ENCODE data around the gene ZNF507. TPM values are rescaled to one million over a fixed set of nuclear protein-coding genes. Genes with fewer than 3 reads are reported as not detected.

The ZNF507 gene
- total RNA-seq, 1 experiment from 2014 or later = 14.6 TPM

- Histone ChIP-seq H3K36me3 (ENCODE audit: insufficient read depth, low read length) (peaks cover 20% of the 10 kb centered on the region), H2AFZ (ENCODE audit: low read length) (no peak overlapping the region), H3K4me3 (ENCODE audit: low read length) (peak overlapping the region; percentile 78), H3K9me2 (replicated peaks; ENCODE audit: insufficient read depth, low read length) (no peaks in the 10 kb centered on the region), H3K79me2 (ENCODE audit: low read length) (peaks cover 46% of the 10 kb centered on the region), H3K4me1 (ENCODE audit: low read length) (peaks cover 26% of the 10 kb centered on the region), H3K27ac (ENCODE audit: low read length) (peak overlapping the region; percentile 69), H3K9me3 (ENCODE audit: low read length) (no peaks in the 10 kb centered on the region), H3K9ac (ENCODE audit: low read length) (peak overlapping the region; percentile 87), H3K27me3 (ENCODE audit: low read length) (no peaks in the 10 kb centered on the region), H4K20me1 (ENCODE audit: insufficient read depth, low read depth, low read length) (0 out of 2 replicates have a peak, but pooled peaks cover 4% of the 10 kb centered on the region), H3K4me2 (ENCODE audit: low read depth, low read length, poor library complexity, severe bottlenecking) (peak overlapping the region; percentile 77)
- no peak for DNase-seq
Observed at GRCh38 chr19:32404213-32404932, 59.0 kb downstream of the ZNF507 start.

GRCh38 chr19:32404933-32405430 lies 59.6 kb downstream of the ZNF507 start:
- H2AFZ ChIP-seq (ENCODE audit: low read length) = no peak overlapping the region
- no peak for DNase-seq
- 0 out of 2 replicates have a peak, but pooled peaks cover 4% of the 10 kb centered on the region for H4K20me1 ChIP-seq (ENCODE audit: insufficient read depth, low read depth, low read length)
- H3K4me2 ChIP-seq (ENCODE audit: low read depth, low read length, poor library complexity, severe bottlenecking) = peak overlapping the region; percentile 77
- H3K36me3 ChIP-seq (ENCODE audit: insufficient read depth, low read length) = peaks cover 26% of the 10 kb centered on the region
- peak overlapping the region; percentile 69 for H3K27ac ChIP-seq (ENCODE audit: low read length)
- no peaks in the 10 kb centered on the region for H3K27me3 ChIP-seq (ENCODE audit: low read length)
- H3K79me2 ChIP-seq (ENCODE audit: low read length) = peaks cover 52% of the 10 kb centered on the region
- peak overlapping the region; percentile 87 for H3K9ac ChIP-seq (ENCODE audit: low read length)
- H3K9me2 ChIP-seq (replicated peaks; ENCODE audit: insufficient read depth, low read length) = no peaks in the 10 kb centered on the region
- peak overlapping the region; percentile 78 for H3K4me3 ChIP-seq (ENCODE audit: low read length)
- peaks cover 26% of the 10 kb centered on the region for H3K4me1 ChIP-seq (ENCODE audit: low read length)
- H3K9me3 ChIP-seq (ENCODE audit: low read length) = no peaks in the 10 kb centered on the region

- peak; percentile 98 for DNase-seq
- no peaks in the 10 kb centered on the region for H3K27me3 ChIP-seq (ENCODE audit: low read length)
- peak within 1 kb of the TSS; percentile 78 for H3K4me3 ChIP-seq (ENCODE audit: low read length)
- H3K9me2 ChIP-seq (replicated peaks; ENCODE audit: insufficient read depth, low read length) = no peaks in the 10 kb centered on the region
- peak within 1 kb of the TSS; percentile 77 for H3K4me2 ChIP-seq (ENCODE audit: low read depth, low read length, poor library complexity, severe bottlenecking)
- H3K9ac ChIP-seq (ENCODE audit: low read length) = peak within 1 kb of the TSS; percentile 87
- H2AFZ ChIP-seq (ENCODE audit: low read length) = no peak within 1 kb of the TSS
- H3K9me3 ChIP-seq (ENCODE audit: low read length) = no peaks in the 10 kb centered on the region
- H3K27ac ChIP-seq (ENCODE audit: low read length) = peak within 1 kb of the TSS; percentile 69
- H3K36me3 ChIP-seq (ENCODE audit: insufficient read depth, low read length) = peaks cover 30% of the 10 kb centered on the region
- peaks cover 26% of the 10 kb centered on the region for H3K4me1 ChIP-seq (ENCODE audit: low read length)
- H3K79me2 ChIP-seq (ENCODE audit: low read length) = peaks cover 52% of the 10 kb centered on the region
- 0 out of 2 replicates have a peak, but pooled peaks cover 4% of the 10 kb centered on the region for H4K20me1 ChIP-seq (ENCODE audit: insufficient read depth, low read depth, low read length)
Observed at GRCh38 chr19:32405431-32406160, 60.2 kb downstream of the ZNF507 start, which contains the start of gene DPY19L3. Gene DPY19L3 (plus strand): TSS chr19:32405770. CDS start chr19:32408254, 2,484 bp downstream.

GRCh38 chr19:32406161-32407003 lies 61.0 kb downstream of the ZNF507 start:
- Histone ChIP-seq H3K4me3 (ENCODE audit: low read length) (peak overlapping the region; percentile 78), H3K9me2 (replicated peaks; ENCODE audit: insufficient read depth, low read length) (no peaks in the 10 kb centered on the region), H3K79me2 (ENCODE audit: low read length) (peaks cover 54% of the 10 kb centered on the region), H3K36me3 (ENCODE audit: insufficient read depth, low read length) (peaks cover 36% of the 10 kb centered on the region), H3K27ac (ENCODE audit: low read length) (no peak overlapping the region), H2AFZ (ENCODE audit: low read length) (no peak overlapping the region), H3K9ac (ENCODE audit: low read length) (peak overlapping the region; percentile 87), H3K4me1 (ENCODE audit: low read length) (peaks cover 26% of the 10 kb centered on the region), H3K4me2 (ENCODE audit: low read depth, low read length, poor library complexity, severe bottlenecking) (peak overlapping the region; percentile 77), H3K27me3 (ENCODE audit: low read length) (no peaks in the 10 kb centered on the region), H4K20me1 (ENCODE audit: insufficient read depth, low read depth, low read length) (0 out of 2 replicates have a peak, but pooled peaks cover 4% of the 10 kb centered on the region), H3K9me3 (ENCODE audit: low read length) (no peaks in the 10 kb centered on the region)
- no peak for DNase-seq

- Histone ChIP-seq H3K4me3 (ENCODE audit: low read length) (peak overlapping the region; percentile 78), H2AFZ (ENCODE audit: low read length) (no peak overlapping the region)
Observed at GRCh38 chr19:32407004-32407992, 61.9 kb downstream of the ZNF507 start.

GRCh38 chr19:32415246-32415645 lies 69.8 kb downstream of the ZNF507 start:
- H3K36me3 ChIP-seq (ENCODE audit: insufficient read depth, low read length) = peaks cover 31% of the 10 kb centered on the region; the same call in 1 of the 2 replicates
- no peaks in the 10 kb centered on the region for H4K20me1 ChIP-seq (ENCODE audit: insufficient read depth, low read depth, low read length)
- H3K27me3 ChIP-seq (ENCODE audit: low read length) = no peaks in the 10 kb centered on the region
- no peak overlapping the region for H2AFZ ChIP-seq (ENCODE audit: low read length)
- no peak for DNase-seq
- H3K4me1 ChIP-seq (ENCODE audit: low read length) = no peaks in the 10 kb centered on the region
- no peaks in the 10 kb centered on the region for H3K9me2 ChIP-seq (replicated peaks; ENCODE audit: insufficient read depth, low read length)
- H3K9ac ChIP-seq (ENCODE audit: low read length) = no peak overlapping the region
- H3K9me3 ChIP-seq (ENCODE audit: low read length) = no peaks in the 10 kb centered on the region
- H3K4me2 ChIP-seq (ENCODE audit: low read depth, low read length, poor library complexity, severe bottlenecking) = no peak overlapping the region
- H3K27ac ChIP-seq (ENCODE audit: low read length) = no peak overlapping the region
- H3K79me2 ChIP-seq (ENCODE audit: low read length) = peaks cover 21% of the 10 kb centered on the region
- no peak overlapping the region for H3K4me3 ChIP-seq (ENCODE audit: low read length)

More at GRCh38 chr19:32407004-32407992, 61.9 kb downstream of the ZNF507 start:
- Histone ChIP-seq H3K9me3 (ENCODE audit: low read length) (no peaks in the 10 kb centered on the region), H3K4me2 (ENCODE audit: low read depth, low read length, poor library complexity, severe bottlenecking) (peak overlapping the region; percentile 77), H3K27ac (ENCODE audit: low read length) (no peak overlapping the region), H3K27me3 (ENCODE audit: low read length) (no peaks in the 10 kb centered on the region), H3K36me3 (ENCODE audit: insufficient read depth, low read length) (peaks cover 36% of the 10 kb centered on the region), H4K20me1 (ENCODE audit: insufficient read depth, low read depth, low read length) (0 out of 2 replicates have a peak, but pooled peaks cover 4% of the 10 kb centered on the region), H3K4me1 (ENCODE audit: low read length) (peaks cover 26% of the 10 kb centered on the region), H3K9ac (ENCODE audit: low read length) (peak overlapping the region; percentile 87), H3K79me2 (ENCODE audit: low read length) (peaks cover 54% of the 10 kb centered on the region), H3K9me2 (replicated peaks; ENCODE audit: insufficient read depth, low read length) (no peaks in the 10 kb centered on the region)
- no peak for DNase-seq

- Histone ChIP-seq H3K9me3 (ENCODE audit: low read length) (no peaks in the 10 kb centered on the region), H3K36me3 (ENCODE audit: insufficient read depth, low read length) (peaks cover 29% of the 10 kb centered on the region; the same call in 1 of the 2 replicates), H2AFZ (ENCODE audit: low read length) (no peak overlapping the region), H3K27me3 (ENCODE audit: low read length) (no peaks in the 10 kb centered on the region), H3K27ac (ENCODE audit: low read length) (no peak overlapping the region), H3K9me2 (replicated peaks; ENCODE audit: insufficient read depth, low read length) (no peaks in the 10 kb centered on the region), H3K79me2 (ENCODE audit: low read length) (peaks cover 21% of the 10 kb centered on the region), H3K4me1 (ENCODE audit: low read length) (peaks cover 1% of the 10 kb centered on the region; the same call in 1 of the 2 replicates), H4K20me1 (ENCODE audit: insufficient read depth, low read depth, low read length) (no peaks in the 10 kb centered on the region), H3K4me3 (ENCODE audit: low read length) (no peak overlapping the region), H3K9ac (ENCODE audit: low read length) (no peak overlapping the region), H3K4me2 (ENCODE audit: low read depth, low read length, poor library complexity, severe bottlenecking) (no peak overlapping the region)
- no peak for DNase-seq
Observed at GRCh38 chr19:32415669-32416068, 70.3 kb downstream of the ZNF507 start.

All from Karpas-422 (cell line).